GM23338 (cell line): ENCODE results near the gene PGAP3. TPM values are rescaled to one million over a fixed set of nuclear protein-coding genes. Genes with fewer than 3 reads are reported as not detected.
"Not testable (repeated sequence)": the region's sequence is repeated elsewhere in the genome, so short reads cannot be mapped to it uniquely, and the experiment has no call there.

Experiments
- ATAC-seq: fragments of 200-7000 bp; cut with Tn5 transposase; 3 replicates; pipeline ENCODE4 v1.9.1; 2020
- DNase-seq: peaks from one replicate; pipeline ENCODE4 v3.0.0-alpha.2; 2015; ENCODE audit warnings: low spot score
- H2AFZ ChIP-seq: fragments of 200-600 bp; sonication (generic); 2 replicates; pipeline ENCODE4 v1.8.0; 2016; ENCODE audit warnings: antibody characterized with exemption, mild to moderate bottlenecking, moderate library complexity
- H3F3A ChIP-seq: fragments of 200-600 bp; sonication (generic); replicated peaks from 2 replicates; pipeline ENCODE4 v1.8.0; 2017; ENCODE audit warnings: antibody characterized with exemption, mixed run types, low read depth
- H3K27ac ChIP-seq: fragments of 200-600 bp; sonication (generic); 2 replicates; pipeline ENCODE4 v1.6.1; 2016; ENCODE audit warnings: low read depth
- H3K27me3 ChIP-seq: fragments of 200-600 bp; sonication (generic); 2 replicates; pipeline ENCODE4 v1.8.0; 2016; ENCODE audit warnings: mild to moderate bottlenecking, mixed run types, moderate library complexity; ENCODE audit not compliant: insufficient read depth
- H3K36me3 ChIP-seq: fragments of 200-600 bp; sonication (generic); 2 replicates; pipeline ENCODE4 v1.8.0; 2016; ENCODE audit warnings: mild to moderate bottlenecking; ENCODE audit not compliant: insufficient read depth
- H3K4me1 ChIP-seq: fragments of 200-600 bp; sonication (generic); 2 replicates; pipeline ENCODE4 v1.8.0; 2016; ENCODE audit warnings: mild to moderate bottlenecking, moderate library complexity; ENCODE audit not compliant: insufficient read depth
- H3K4me2 ChIP-seq: fragments of 200-600 bp; sonication (generic); 2 replicates; pipeline ENCODE4 v1.7.1; 2017; ENCODE audit warnings: mixed run types
- H3K4me3 ChIP-seq: fragments of 200-600 bp; sonication (generic); 2 replicates; pipeline ENCODE4 v1.6.1; 2016; ENCODE audit warnings: mixed run types
- H3K79me2 ChIP-seq: fragments of 200-600 bp; sonication (generic); replicated peaks from 2 replicates; pipeline ENCODE4 v1.8.0; 2017; ENCODE audit warnings: mild to moderate bottlenecking; ENCODE audit not compliant: insufficient read depth
- H3K9me2 ChIP-seq: fragments of 200-600 bp; sonication (generic); 2 replicates; pipeline ENCODE4 v1.8.0; 2017; ENCODE audit not compliant: insufficient read depth
- H4K20me1 ChIP-seq: fragments of 200-600 bp; sonication (generic); replicated peaks from 2 replicates; pipeline ENCODE4 v1.8.0; 2017; ENCODE audit warnings: mild to moderate bottlenecking; ENCODE audit not compliant: insufficient read depth
- H3K27ac Mint-ChIP-seq: 2 replicates; pipeline ENCODE4 v1.8.0; 2020; ENCODE audit warnings: inconsistent platforms, mild to moderate bottlenecking, moderate library complexity, mixed read lengths
- H3K27me3 Mint-ChIP-seq: 3 replicates; pipeline ENCODE4 v1.8.0; 2022; ENCODE audit warnings: low read depth, mild to moderate bottlenecking, moderate library complexity, mixed read lengths, inconsistent platforms; ENCODE audit not compliant: insufficient read depth, poor library complexity
- H3K36me3 Mint-ChIP-seq: 3 replicates; pipeline ENCODE4 v1.8.0; 2021; ENCODE audit warnings: low read depth, mild to moderate bottlenecking, inconsistent platforms, moderate library complexity, mixed read lengths
- H3K4me1 Mint-ChIP-seq: 3 replicates; pipeline ENCODE4 v1.8.0; 2020; ENCODE audit warnings: mild to moderate bottlenecking, inconsistent platforms, mixed read lengths
- H3K4me3 Mint-ChIP-seq: 3 replicates; pipeline ENCODE4 v1.8.0; 2021; ENCODE audit warnings: moderate library complexity, mild to moderate bottlenecking, inconsistent platforms, mixed read lengths
- H3K9me3 Mint-ChIP-seq: 3 replicates; pipeline ENCODE4 v1.8.0; 2020; ENCODE audit warnings: moderate library complexity, mild to moderate bottlenecking, inconsistent platforms, mixed read lengths
- CREB1 ChIP-seq: fragments of 250-450 bp; sonication (Bioruptor Pico); IDR thresholded peaks from 2 replicates; pipeline ENCODE4 v1.5.0; 2020; ENCODE audit warnings: low read depth, mild to moderate bottlenecking, moderate library complexity
- EZH2phosphoT487 ChIP-seq: fragments of 200-600 bp; sonication (generic); IDR thresholded peaks from one replicate; pipeline ENCODE4 v1.8.1; 2018; ENCODE audit warnings: antibody characterized with exemption; ENCODE audit not compliant: unreplicated experiment
- POLR2AphosphoS5 ChIP-seq: IDR thresholded peaks from 2 replicates; pipeline ENCODE4 v1.6.1; 2016; ENCODE audit warnings: antibody characterized with exemption, low read depth
- STAT1 ChIP-seq: IDR thresholded peaks from one replicate; pipeline ENCODE4 v1.6.1; 2016; ENCODE audit warnings: antibody characterized with exemption; ENCODE audit not compliant: unreplicated experiment
- polyA plus RNA-seq: library from polyadenylated mRNA; unstranded; fragments of >200 nt; fragmentation: Nextera tagmentation; extraction: Ambion mirVana; gene quantifications from 2 replicates; pipeline ENCODE4 v1.2.1, GENCODE V29; 2016
- total RNA-seq: library from RNA; depleted of rRNA; stranded (reverse); fragments of >200 nt; shearing (Covaris generic); gene quantifications from 2 replicates; pipeline ENCODE4 v1.2.3, GENCODE V29; 2014
- TF ChIP-seq, protein P1 (sequence below): IDR thresholded peaks from 2 replicates; pipeline ENCODE4 v1.6.1; 2016; ENCODE audit warnings: antibody characterized with exemption
- TF ChIP-seq, protein P2 (sequence below): fragments of 250-450 bp; sonication (Bioruptor Pico); IDR thresholded peaks from 2 replicates; pipeline ENCODE4 v1.5.0; 2020; ENCODE audit warnings: mild to moderate bottlenecking, moderate library complexity
- TF ChIP-seq, protein P3 (sequence below), 2 experiments: fragments of 200-600 bp in 1 of 2; sonication (generic) in 1 of 2; conservative IDR thresholded peaks; 2 replicates each; pipeline versions ENCODE4 v1.5.1 to v1.6.1; 2016 to 2017; ENCODE audit warnings: antibody characterized with exemption in 2 of 2, low read depth in 2 of 2, mild to moderate bottlenecking in 2 of 2, moderate library complexity in 1 of 2

Gene PGAP3
- total and polyA plus RNA-seq, 2 experiments from 2014 or later, result 7.0 to 10.7 TPM

DNA sequence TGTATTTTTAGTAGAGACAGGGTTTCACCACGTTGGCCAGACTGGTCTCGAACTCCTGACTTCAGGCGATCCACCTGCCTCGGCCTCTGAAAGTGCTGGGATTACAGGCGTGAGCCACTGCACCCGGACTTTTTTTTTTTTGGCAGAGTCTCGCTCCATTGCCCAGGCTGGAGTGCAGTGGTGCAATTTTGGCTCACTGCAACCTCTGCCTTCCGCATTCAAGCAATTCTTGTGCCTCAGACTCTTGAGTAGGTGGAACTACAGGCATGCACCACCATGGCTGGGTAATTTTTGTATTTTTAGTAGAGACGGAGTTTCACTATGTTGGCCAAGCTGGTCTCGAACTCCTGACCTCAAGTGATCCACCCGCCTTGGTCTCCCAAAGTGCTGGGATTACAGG, 23.2 kb upstream of the PGAP3 start:
- H3K27me3 Mint-ChIP-seq, result peaks cover 10% of the 10 kb centered on the region
- not testable (repeated sequence) for H3K27ac ChIP-seq, H3K27me3 ChIP-seq, H3K4me2 ChIP-seq, DNase-seq, ATAC-seq, H3K4me3 Mint-ChIP-seq, H3K27ac Mint-ChIP-seq, H3K4me1 ChIP-seq, H3K9me2 ChIP-seq, H3K4me1 Mint-ChIP-seq, H2AFZ ChIP-seq, H3F3A ChIP-seq, H3K4me3 ChIP-seq, H3K9me3 Mint-ChIP-seq
- H3K36me3 Mint-ChIP-seq, result peaks cover 87% of the 10 kb centered on the region
- Histone ChIP-seq H3K36me3 (peaks cover 36% of the 10 kb centered on the region), H4K20me1 (peaks cover 18% of the 10 kb centered on the region), H3K79me2 (peaks cover 14% of the 10 kb centered on the region)

DNA sequence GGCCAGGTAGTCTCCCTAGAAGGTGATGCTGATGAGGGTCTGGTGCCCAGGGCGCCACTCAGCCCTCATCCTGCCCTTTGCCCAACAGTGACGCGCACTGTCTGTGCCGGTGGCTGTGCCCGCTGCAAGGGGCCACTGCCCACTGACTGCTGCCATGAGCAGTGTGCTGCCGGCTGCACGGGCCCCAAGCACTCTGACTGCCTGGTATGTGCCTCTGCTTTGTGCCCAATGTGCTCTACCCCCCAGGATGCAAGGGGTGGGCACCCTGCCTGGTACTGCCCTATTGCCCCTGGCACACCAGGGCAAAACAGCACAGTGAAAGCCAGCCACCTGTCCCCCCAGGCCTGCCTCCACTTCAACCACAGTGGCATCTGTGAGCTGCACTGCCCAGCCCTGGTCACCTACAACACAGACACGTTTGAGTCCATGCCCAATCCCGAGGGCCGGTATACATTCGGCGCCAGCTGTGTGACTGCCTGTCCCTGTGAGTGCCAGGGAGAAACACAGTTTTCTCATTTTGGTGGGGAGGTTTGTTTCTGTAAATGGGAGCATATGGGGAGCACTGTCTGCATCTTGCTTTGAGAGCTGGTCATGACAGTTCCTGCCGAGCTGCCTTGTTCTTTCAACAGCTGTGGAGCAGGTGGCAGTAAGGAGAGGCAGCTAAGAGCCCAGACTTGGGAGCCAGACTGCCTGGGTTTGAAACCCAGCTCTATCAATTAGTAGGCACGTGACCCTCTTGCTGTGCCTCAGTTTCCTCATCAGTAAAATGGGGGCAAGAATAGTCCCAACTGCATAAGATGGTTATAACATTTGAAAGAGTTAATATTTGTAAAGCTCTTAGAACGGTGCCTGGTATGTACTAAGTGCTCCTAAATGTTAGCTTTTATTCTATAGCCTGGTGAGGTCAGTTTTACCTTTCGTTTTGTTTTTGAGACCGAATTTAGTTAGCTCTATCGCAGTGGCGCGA, 22.4 kb upstream of the PGAP3 start:
- Mint-ChIP-seq H3K27ac (no peak overlapping the region), H3K4me3 (no peak overlapping the region), H3K9me3 (no peaks in the 10 kb centered on the region), H3K4me1 (peaks cover 10% of the 10 kb centered on the region), H3K36me3 (peaks cover 79% of the 10 kb centered on the region), H3K27me3 (peaks cover 6% of the 10 kb centered on the region)
- Histone ChIP-seq H3F3A (0 out of 2 replicates have a peak, but pooled peaks cover 2% of the 10 kb centered on the region), H3K4me1 (peaks cover 5% of the 10 kb centered on the region), H3K4me2 (no peak overlapping the region), H3K4me3 (no peak overlapping the region), H3K36me3 (peaks cover 36% of the 10 kb centered on the region), H2AFZ (no peak overlapping the region), H3K27ac (no peak overlapping the region), H4K20me1 (peaks cover 24% of the 10 kb centered on the region), H3K9me2 (no peaks in the 10 kb centered on the region), H3K79me2 (peaks cover 22% of the 10 kb centered on the region), H3K27me3 (no peaks in the 10 kb centered on the region)
- DNase-seq, result no peak
- ATAC-seq, result no peak
- TF ChIP-seq POLR2AphosphoS5 (no peak), CREB1 (CRISPR knock-in tag) (no peak), EZH2phosphoT487 (no peak), STAT1 (no peak)
- TF ChIP-seq, protein P1, sequence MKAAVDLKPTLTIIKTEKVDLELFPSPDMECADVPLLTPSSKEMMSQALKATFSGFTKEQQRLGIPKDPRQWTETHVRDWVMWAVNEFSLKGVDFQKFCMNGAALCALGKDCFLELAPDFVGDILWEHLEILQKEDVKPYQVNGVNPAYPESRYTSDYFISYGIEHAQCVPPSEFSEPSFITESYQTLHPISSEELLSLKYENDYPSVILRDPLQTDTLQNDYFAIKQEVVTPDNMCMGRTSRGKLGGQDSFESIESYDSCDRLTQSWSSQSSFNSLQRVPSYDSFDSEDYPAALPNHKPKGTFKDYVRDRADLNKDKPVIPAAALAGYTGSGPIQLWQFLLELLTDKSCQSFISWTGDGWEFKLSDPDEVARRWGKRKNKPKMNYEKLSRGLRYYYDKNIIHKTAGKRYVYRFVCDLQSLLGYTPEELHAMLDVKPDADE, result no peak
- TF ChIP-seq, protein P2, sequence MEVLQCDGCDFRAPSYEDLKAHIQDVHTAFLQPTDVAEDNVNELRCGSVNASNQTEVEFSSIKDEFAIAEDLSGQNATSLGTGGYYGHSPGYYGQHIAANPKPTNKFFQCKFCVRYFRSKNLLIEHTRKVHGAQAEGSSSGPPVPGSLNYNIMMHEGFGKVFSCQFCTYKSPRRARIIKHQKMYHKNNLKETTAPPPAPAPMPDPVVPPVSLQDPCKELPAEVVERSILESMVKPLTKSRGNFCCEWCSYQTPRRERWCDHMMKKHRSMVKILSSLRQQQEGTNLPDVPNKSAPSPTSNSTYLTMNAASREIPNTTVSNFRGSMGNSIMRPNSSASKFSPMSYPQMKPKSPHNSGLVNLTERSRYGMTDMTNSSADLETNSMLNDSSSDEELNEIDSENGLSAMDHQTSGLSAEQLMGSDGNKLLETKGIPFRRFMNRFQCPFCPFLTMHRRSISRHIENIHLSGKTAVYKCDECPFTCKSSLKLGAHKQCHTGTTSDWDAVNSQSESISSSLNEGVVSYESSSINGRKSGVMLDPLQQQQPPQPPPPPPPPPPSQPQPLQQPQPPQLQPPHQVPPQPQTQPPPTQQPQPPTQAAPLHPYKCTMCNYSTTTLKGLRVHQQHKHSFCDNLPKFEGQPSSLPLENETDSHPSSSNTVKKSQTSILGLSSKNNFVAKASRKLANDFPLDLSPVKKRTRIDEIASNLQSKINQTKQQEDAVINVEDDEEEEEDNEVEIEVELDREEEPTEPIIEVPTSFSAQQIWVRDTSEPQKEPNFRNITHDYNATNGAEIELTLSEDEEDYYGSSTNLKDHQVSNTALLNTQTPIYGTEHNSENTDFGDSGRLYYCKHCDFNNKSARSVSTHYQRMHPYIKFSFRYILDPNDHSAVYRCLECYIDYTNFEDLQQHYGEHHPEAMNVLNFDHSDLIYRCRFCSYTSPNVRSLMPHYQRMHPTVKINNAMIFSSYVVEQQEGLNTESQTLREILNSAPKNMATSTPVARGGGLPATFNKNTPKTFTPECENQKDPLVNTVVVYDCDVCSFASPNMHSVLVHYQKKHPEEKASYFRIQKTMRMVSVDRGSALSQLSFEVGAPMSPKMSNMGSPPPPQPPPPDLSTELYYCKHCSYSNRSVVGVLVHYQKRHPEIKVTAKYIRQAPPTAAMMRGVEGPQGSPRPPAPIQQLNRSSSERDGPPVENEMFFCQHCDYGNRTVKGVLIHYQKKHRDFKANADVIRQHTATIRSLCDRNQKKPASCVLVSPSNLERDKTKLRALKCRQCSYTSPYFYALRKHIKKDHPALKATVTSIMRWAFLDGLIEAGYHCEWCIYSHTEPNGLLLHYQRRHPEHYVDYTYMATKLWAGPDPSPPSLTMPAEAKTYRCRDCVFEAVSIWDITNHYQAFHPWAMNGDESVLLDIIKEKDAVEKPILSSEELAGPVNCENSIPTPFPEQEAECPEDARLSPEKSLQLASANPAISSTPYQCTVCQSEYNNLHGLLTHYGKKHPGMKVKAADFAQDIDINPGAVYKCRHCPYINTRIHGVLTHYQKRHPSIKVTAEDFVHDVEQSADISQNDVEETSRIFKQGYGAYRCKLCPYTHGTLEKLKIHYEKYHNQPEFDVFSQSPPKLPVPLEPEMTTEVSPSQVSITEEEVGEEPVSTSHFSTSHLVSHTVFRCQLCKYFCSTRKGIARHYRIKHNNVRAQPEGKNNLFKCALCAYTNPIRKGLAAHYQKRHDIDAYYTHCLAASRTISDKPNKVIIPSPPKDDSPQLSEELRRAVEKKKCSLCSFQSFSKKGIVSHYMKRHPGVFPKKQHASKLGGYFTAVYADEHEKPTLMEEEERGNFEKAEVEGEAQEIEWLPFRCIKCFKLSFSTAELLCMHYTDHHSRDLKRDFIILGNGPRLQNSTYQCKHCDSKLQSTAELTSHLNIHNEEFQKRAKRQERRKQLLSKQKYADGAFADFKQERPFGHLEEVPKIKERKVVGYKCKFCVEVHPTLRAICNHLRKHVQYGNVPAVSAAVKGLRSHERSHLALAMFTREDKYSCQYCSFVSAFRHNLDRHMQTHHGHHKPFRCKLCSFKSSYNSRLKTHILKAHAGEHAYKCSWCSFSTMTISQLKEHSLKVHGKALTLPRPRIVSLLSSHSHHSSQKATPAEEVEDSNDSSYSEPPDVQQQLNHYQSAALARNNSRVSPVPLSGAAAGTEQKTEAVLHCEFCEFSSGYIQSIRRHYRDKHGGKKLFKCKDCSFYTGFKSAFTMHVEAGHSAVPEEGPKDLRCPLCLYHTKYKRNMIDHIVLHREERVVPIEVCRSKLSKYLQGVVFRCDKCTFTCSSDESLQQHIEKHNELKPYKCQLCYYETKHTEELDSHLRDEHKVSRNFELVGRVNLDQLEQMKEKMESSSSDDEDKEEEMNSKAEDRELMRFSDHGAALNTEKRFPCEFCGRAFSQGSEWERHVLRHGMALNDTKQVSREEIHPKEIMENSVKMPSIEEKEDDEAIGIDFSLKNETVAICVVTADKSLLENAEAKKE (CRISPR knock-in tag), result no peak
- TF ChIP-seq, protein P3, sequence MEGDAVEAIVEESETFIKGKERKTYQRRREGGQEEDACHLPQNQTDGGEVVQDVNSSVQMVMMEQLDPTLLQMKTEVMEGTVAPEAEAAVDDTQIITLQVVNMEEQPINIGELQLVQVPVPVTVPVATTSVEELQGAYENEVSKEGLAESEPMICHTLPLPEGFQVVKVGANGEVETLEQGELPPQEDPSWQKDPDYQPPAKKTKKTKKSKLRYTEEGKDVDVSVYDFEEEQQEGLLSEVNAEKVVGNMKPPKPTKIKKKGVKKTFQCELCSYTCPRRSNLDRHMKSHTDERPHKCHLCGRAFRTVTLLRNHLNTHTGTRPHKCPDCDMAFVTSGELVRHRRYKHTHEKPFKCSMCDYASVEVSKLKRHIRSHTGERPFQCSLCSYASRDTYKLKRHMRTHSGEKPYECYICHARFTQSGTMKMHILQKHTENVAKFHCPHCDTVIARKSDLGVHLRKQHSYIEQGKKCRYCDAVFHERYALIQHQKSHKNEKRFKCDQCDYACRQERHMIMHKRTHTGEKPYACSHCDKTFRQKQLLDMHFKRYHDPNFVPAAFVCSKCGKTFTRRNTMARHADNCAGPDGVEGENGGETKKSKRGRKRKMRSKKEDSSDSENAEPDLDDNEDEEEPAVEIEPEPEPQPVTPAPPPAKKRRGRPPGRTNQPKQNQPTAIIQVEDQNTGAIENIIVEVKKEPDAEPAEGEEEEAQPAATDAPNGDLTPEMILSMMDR (conservative IDR thresholded peaks at IDR 0.05; ENCODE audit: low read depth in 2 of 2), result no peak
